Nephron progenitor cell (in vitro differentiated cells): ENCODE data around the gene EPS8.

ENCODE experiments used
- DNase-seq: peaks from one replicate; pipeline ENCODE4 v3.0.0; 2021
- H3K27ac Mint-ChIP-seq: 2 replicates; pipeline ENCODE4 v1.8.0; 2021; ENCODE audit warnings: mild to moderate bottlenecking, moderate library complexity, mixed read lengths
- H3K27me3 Mint-ChIP-seq: 2 replicates; pipeline ENCODE4 v1.8.0; 2021; ENCODE audit warnings: mild to moderate bottlenecking, low read depth, mixed read lengths; ENCODE audit not compliant: poor library complexity
- H3K36me3 Mint-ChIP-seq: 2 replicates; pipeline ENCODE4 v1.8.0; 2021; ENCODE audit warnings: low read depth, mixed read lengths
- H3K4me1 Mint-ChIP-seq: 2 replicates; pipeline ENCODE4 v1.8.0; 2021; ENCODE audit warnings: mixed read lengths
- H3K4me3 Mint-ChIP-seq: 2 replicates; pipeline ENCODE4 v1.8.0; 2021; ENCODE audit warnings: mild to moderate bottlenecking, moderate library complexity, mixed read lengths
- H3K9me3 Mint-ChIP-seq: 2 replicates; pipeline ENCODE4 v1.8.0; 2021; ENCODE audit warnings: mild to moderate bottlenecking, moderate library complexity, mixed read lengths
- CTCF ChIP-seq: fragments of 200-600 bp; sonication (generic); IDR thresholded peaks from 2 replicates; pipeline ENCODE4 v1.5.0; 2021; ENCODE audit warnings: antibody characterized with exemption

EPS8 gene

GRCh38 chr12:15796493-15797141 is 7.4 kb upstream of the EPS8 start:
- Mint-ChIP-seq H3K9me3 (no peaks in the 10 kb centered on the region), H3K4me3 (no peak overlapping the region), H3K27me3 (peaks cover 3% of the 10 kb centered on the region), H3K36me3 (no peaks in the 10 kb centered on the region), H3K27ac (no peak overlapping the region), H3K4me1 (no peaks in the 10 kb centered on the region)
- no peak for TF ChIP-seq CTCF
- DNase-seq, result no peak

DNA sequence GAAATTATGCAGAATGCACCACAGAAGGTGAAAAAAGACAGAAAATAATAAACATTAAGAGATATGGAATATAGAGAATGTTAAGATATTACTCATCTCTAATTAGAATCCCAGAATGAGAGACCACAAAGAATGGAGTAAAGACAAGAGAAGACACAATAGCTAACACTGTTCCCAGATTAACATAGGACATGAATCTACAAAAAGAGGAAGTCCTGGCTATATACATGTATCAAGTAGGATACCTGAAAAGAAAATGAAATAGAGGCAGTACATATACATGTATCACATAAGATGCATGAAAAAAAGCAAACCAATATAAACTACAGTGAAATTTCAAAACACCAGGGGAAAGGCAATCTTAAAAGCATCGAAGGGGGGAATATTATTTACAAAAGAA is 5.6 kb upstream of the EPS8 start:
- no peak for TF ChIP-seq CTCF
- no peaks in the 10 kb centered on the region for H3K36me3 Mint-ChIP-seq
- DNase-seq, result no peak
- peaks cover 17% of the 10 kb centered on the region for H3K27me3 Mint-ChIP-seq
- no peak overlapping the region for H3K4me3 Mint-ChIP-seq
- H3K4me1 Mint-ChIP-seq, result peaks cover 6% of the 10 kb centered on the region
- no peak overlapping the region for H3K27ac Mint-ChIP-seq
- no peaks in the 10 kb centered on the region for H3K9me3 Mint-ChIP-seq

DNA sequence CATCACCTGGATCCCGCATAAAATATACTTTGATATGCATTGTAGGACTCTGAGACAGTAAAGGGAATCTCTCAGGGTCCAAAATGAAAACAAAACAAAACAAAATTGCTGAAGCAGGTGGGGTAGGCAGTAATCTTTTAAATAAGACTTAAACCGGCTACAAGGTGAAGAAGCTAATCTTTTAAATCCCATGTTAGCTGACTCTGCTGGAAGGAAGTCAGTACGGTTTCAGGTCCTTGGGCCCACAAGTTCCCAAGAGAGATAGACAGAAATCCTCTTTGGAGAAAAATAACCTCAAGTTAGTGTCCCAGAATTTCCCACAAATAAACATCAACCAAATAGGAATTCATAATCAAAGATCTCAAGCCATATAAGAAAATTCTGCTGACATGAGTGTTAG is 5.0 kb upstream of the EPS8 start:
- Mint-ChIP-seq H3K36me3 (no peaks in the 10 kb centered on the region), H3K4me1 (peaks cover 8% of the 10 kb centered on the region), H3K4me3 (no peak overlapping the region), H3K9me3 (no peaks in the 10 kb centered on the region), H3K27me3 (peaks cover 18% of the 10 kb centered on the region), H3K27ac (no peak overlapping the region)
- no peak for TF ChIP-seq CTCF
- no peak for DNase-seq

DNA sequence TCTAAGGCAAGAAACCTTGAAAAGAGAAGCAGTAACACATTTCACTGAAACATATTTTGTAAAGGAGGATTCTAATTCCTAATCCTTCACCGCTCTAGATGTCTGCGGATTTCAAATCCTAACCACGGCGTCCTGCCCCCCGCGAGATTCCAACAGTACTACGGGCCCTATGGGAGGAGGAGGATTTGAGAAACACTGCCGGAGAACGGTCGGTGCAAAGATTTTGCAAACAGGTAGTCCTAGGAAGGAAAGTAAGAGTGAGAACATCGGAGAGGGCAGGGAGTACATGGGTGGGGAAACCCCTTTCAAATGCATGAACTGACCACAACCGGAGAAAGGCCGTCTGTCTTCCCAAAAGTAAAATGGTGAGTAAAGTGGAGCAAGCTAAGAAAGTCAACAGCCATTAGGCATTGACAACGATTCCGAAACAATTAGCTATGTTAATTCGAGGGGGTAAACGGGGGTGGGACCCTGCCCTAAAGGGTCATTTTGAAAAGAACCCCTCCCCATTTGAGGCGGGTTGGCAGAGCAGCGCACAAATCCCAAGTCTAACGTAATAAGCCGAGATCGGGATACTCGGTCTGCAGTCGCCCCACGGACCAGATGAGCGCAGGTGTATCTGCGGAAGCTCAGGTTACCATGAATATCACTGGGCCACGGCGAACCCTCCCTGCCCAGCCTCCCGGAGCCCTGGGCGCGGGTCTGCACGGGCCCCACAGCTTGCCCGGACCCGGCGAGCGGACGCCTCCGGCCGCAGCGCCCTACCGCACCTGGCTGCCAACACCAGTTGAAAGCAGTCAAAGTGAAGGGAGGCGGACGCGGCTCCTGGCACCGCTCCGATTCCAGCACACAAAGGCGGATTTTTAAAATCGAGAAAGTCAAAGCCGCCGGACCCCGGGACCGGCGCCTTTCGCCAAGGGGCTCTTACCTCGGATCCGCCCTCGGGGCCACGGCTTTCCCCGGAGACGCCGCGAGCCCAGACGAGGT is 662 bp downstream of the EPS8 start:
- peak; percentile 30 for DNase-seq

DNA sequence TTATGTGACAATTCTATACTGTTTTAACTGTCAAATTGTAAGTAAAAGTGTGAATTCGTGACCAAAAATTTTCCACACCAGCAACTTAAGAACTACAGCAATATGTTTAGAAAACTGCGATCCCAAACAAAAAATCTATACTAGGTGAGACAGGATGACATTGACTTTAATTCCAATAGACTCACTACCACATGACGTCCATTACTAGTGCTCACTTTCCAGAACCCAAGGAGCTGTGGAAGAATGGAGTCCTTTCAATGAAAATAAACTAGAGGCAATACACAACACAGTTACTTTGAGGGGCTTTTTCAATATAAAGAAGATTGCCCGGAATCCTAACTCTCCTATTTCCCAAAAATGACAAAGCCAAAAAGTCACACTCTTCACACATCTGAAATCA is 1.4 kb downstream of the EPS8 start:
- Mint-ChIP-seq H3K9me3 (peaks cover 6% of the 10 kb centered on the region), H3K36me3 (peaks cover 9% of the 10 kb centered on the region), H3K4me3 (peak overlapping the region; percentile 87), H3K4me1 (peaks cover 17% of the 10 kb centered on the region), H3K27me3 (peaks cover 40% of the 10 kb centered on the region), H3K27ac (no peak overlapping the region)
- TF ChIP-seq CTCF, result no peak
- DNase-seq, result no peak

More for the DNA sequence above, 662 bp downstream of the EPS8 start:
- Mint-ChIP-seq H3K36me3 (peaks cover 9% of the 10 kb centered on the region), H3K27me3 (peaks cover 40% of the 10 kb centered on the region), H3K4me3 (peak overlapping the region; percentile 87), H3K9me3 (peaks cover 6% of the 10 kb centered on the region), H3K27ac (no peak overlapping the region), H3K4me1 (peaks cover 17% of the 10 kb centered on the region)
- no peak for TF ChIP-seq CTCF
